DOHH2 (cell line): ENCODE measurements around the gene HLX.

ENCODE experiments used
- H3F3A ChIP-seq: fragments of 200-600 bp; sonication (generic), shearing (Covaris generic); 2 replicates; pipeline ENCODE4 v1.6.0; 2016; ENCODE audit warnings: antibody characterized with exemption, mild to moderate bottlenecking; ENCODE audit not compliant: control insufficient read depth, insufficient read depth
- H3K27ac ChIP-seq: fragments of 200-600 bp; sonication (generic); 2 replicates; pipeline ENCODE4 v1.5.1; 2014; ENCODE audit warnings: low read depth, mild to moderate bottlenecking, low read length, moderate library complexity
- H3K27me3 ChIP-seq: fragments of 200-600 bp; sonication (generic); 2 replicates; pipeline ENCODE4 v1.6.1; 2014; ENCODE audit warnings: mild to moderate bottlenecking, low read length, mixed read lengths; ENCODE audit not compliant: control insufficient read depth
- H3K36me3 ChIP-seq: fragments of 200-600 bp; sonication (generic); 2 replicates; pipeline ENCODE4 v1.6.1; 2014; ENCODE audit warnings: mild to moderate bottlenecking, low read length, moderate library complexity, mixed read lengths; ENCODE audit not compliant: control insufficient read depth
- H3K4me1 ChIP-seq: fragments of 200-600 bp; sonication (generic); 2 replicates; pipeline ENCODE4 v1.6.1; 2014; ENCODE audit warnings: mild to moderate bottlenecking, low read length, mixed read lengths; ENCODE audit not compliant: control insufficient read depth
- H3K4me2 ChIP-seq: fragments of 200-600 bp; sonication (generic); 2 replicates; pipeline ENCODE4 v1.6.0; 2014; ENCODE audit warnings: mild to moderate bottlenecking, low read length, moderate library complexity
- H3K4me3 ChIP-seq: fragments of 200-600 bp; sonication (generic); 2 replicates; pipeline ENCODE4 v1.5.1; 2014; ENCODE audit warnings: mild to moderate bottlenecking, low read length, mixed read lengths
- H3K79me2 ChIP-seq: fragments of 200-600 bp; sonication (generic); 2 replicates; pipeline ENCODE4 v1.6.1; 2014; ENCODE audit warnings: mild to moderate bottlenecking, low read length, mixed read lengths; ENCODE audit not compliant: control insufficient read depth
- H3K9me2 ChIP-seq: fragments of 200-600 bp; sonication (generic); replicated peaks from 2 replicates; pipeline ENCODE4 v1.6.1; 2014; ENCODE audit warnings: mild to moderate bottlenecking, low read length, mixed read lengths; ENCODE audit not compliant: control insufficient read depth
- H3K9me3 ChIP-seq: fragments of 200-600 bp; sonication (generic); 2 replicates; pipeline ENCODE4 v1.6.1; 2014; ENCODE audit warnings: antibody characterized with exemption, low read length, mixed read lengths; ENCODE audit not compliant: control insufficient read depth, insufficient read depth
- H4K20me1 ChIP-seq: fragments of 200-600 bp; sonication (generic); 2 replicates; pipeline ENCODE4 v1.6.0; 2014; ENCODE audit warnings: low read depth, mild to moderate bottlenecking, antibody characterized with exemption, low read length, moderate library complexity; ENCODE audit not compliant: control insufficient read depth, insufficient read depth
- CTCF ChIP-seq: fragments of 200-600 bp; sonication (generic); IDR thresholded peaks from one replicate; pipeline ENCODE4 v1.5.1; 2014; ENCODE audit warnings: antibody characterized with exemption, mild to moderate bottlenecking, low read depth, low read length; ENCODE audit not compliant: poor library complexity, severe bottlenecking
- EZH2phosphoT487 ChIP-seq: fragments of 200-600 bp; sonication (generic); IDR thresholded peaks from 2 replicates; pipeline ENCODE4 v1.6.1; 2017; ENCODE audit warnings: borderline replicate concordance, mild to moderate bottlenecking, antibody characterized with exemption, low read length, moderate library complexity, mixed read lengths

HLX gene

GRCh38 chr1:220910021-220910420 lies 30.8 kb downstream of the HLX start:
- Histone ChIP-seq H3K4me1 (no peaks in the 10 kb centered on the region), H3K4me2 (no peak overlapping the region), H3K4me3 (no peak overlapping the region), H3K27me3 (peaks cover 5% of the 10 kb centered on the region; the same call in 1 of the 2 replicates), H3K9me2 (no peaks in the 10 kb centered on the region), H3K79me2 (no peaks in the 10 kb centered on the region), H3K36me3 (no peaks in the 10 kb centered on the region), H3K9me3 (no peaks in the 10 kb centered on the region), H3F3A (no peaks in the 10 kb centered on the region), H4K20me1 (no peaks in the 10 kb centered on the region), H3K27ac (no peak overlapping the region)
- TF ChIP-seq EZH2phosphoT487 = no peak
- no peak for TF ChIP-seq CTCF

- Histone ChIP-seq H3K4me2 (no peak overlapping the region), H3K79me2 (no peaks in the 10 kb centered on the region), H3K4me3 (no peak overlapping the region), H3K9me2 (no peaks in the 10 kb centered on the region), H4K20me1 (no peaks in the 10 kb centered on the region), H3K36me3 (no peaks in the 10 kb centered on the region), H3K27ac (no peak overlapping the region), H3K4me1 (no peaks in the 10 kb centered on the region), H3F3A (no peaks in the 10 kb centered on the region), H3K27me3 (0 out of 2 replicates have a peak, but pooled peaks cover 5% of the 10 kb centered on the region), H3K9me3 (no peaks in the 10 kb centered on the region)
- TF ChIP-seq CTCF (no peak), EZH2phosphoT487 (no peak)
Measured at GRCh38 chr1:220914283-220915116, 35.3 kb downstream of the HLX start.

- H3K4me3 ChIP-seq = no peak overlapping the region
- TF ChIP-seq CTCF (no peak), EZH2phosphoT487 (no peak)
- H3K79me2 ChIP-seq = no peaks in the 10 kb centered on the region
- 0 out of 2 replicates have a peak, but pooled peaks cover 5% of the 10 kb centered on the region for H3K27me3 ChIP-seq
- H3K27ac ChIP-seq = no peak overlapping the region
- no peaks in the 10 kb centered on the region for H3K4me1 ChIP-seq
- H3K9me2 ChIP-seq = no peaks in the 10 kb centered on the region
- H3K4me2 ChIP-seq = no peak overlapping the region
- no peaks in the 10 kb centered on the region for H3K9me3 ChIP-seq
- no peaks in the 10 kb centered on the region for H3F3A ChIP-seq
- no peaks in the 10 kb centered on the region for H3K36me3 ChIP-seq
- H4K20me1 ChIP-seq = no peaks in the 10 kb centered on the region
Measured at GRCh38 chr1:220915117-220915440, 35.8 kb downstream of the HLX start.
